Skin epidermis (tissue), 12 donors: ENCODE results near the gene DNAI4.
"Not testable (repeated sequence)": the region's sequence is repeated elsewhere in the genome, so short reads cannot be mapped to it uniquely, and the experiment has no call there.

Experiments
- H3K27ac ChIP-seq, 21 experiments: fragments of 200-600 bp; sonication (generic) in 11 of 21; one replicate each; pipeline ENCODE4 v1.5.0; 2020; ENCODE audit warnings: mild to moderate bottlenecking in 3 of 21, inconsistent platforms in 2 of 21, moderate library complexity in 2 of 21
- H3K4me3 ChIP-seq, 7 experiments: fragments of 200-600 bp; sonication (generic) in 2 of 7; one replicate each; pipeline ENCODE4 v1.5.0; 2020; ENCODE audit warnings: inconsistent platforms in 2 of 7, mild to moderate bottlenecking in 2 of 7, moderate library complexity in 1 of 7

Gene DNAI4

GRCh38 chr1:66924756-66925557, at the start of gene DNAI4, which contains the start of gene MIER1:
DNAI4 (minus strand) TSS chr1:66924856; CDS start chr1:66924831, 25 bp downstream.
MIER1 (plus strand) TSS chr1:66924990; CDS start chr1:66925029, 39 bp downstream.
- H3K27ac ChIP-seq, result peak within 1 kb of the TSS; percentile 74 to 95 (median 92)
- peak within 1 kb of the TSS; percentile 56 to 88 (median 76) for H3K4me3 ChIP-seq

- no peak overlapping the region for H3K27ac ChIP-seq
- no peak overlapping the region for H3K4me3 ChIP-seq
These were observed 43.9 kb upstream of the DNAI4 start for GRCh38 chr1:66968574-66968973.

GRCh38 chr1:66966188-66966873, 41.7 kb upstream of the DNAI4 start:
- H3K27ac ChIP-seq, H3K4me3 ChIP-seq: not testable (repeated sequence)

- Histone ChIP-seq H3K27ac (no peak overlapping the region), H3K4me3 (no peak overlapping the region)
These were observed 33.3 kb upstream of the DNAI4 start for GRCh38 chr1:66957938-66958337.

- Histone ChIP-seq H3K4me3 (no peak overlapping the region), H3K27ac (no peak overlapping the region)
These were observed 29.6 kb upstream of the DNAI4 start for GRCh38 chr1:66954208-66954607.

GRCh38 chr1:66951513-66951912, 26.9 kb upstream of the DNAI4 start:
- H3K4me3 ChIP-seq, result no peak overlapping the region
- H3K27ac ChIP-seq, result no peak overlapping the region

- no peak overlapping the region for H3K27ac ChIP-seq
- no peak overlapping the region for H3K4me3 ChIP-seq
These were observed 22.6 kb upstream of the DNAI4 start for GRCh38 chr1:66947267-66947666.

GRCh38 chr1:66945316-66945715, 20.7 kb upstream of the DNAI4 start:
- H3K27ac ChIP-seq, result no peak overlapping the region

GRCh38 chr1:66944330-66945274, 19.9 kb upstream of the DNAI4 start:
- Histone ChIP-seq H3K4me3 (no peak overlapping the region), H3K27ac (peak overlapping the region in 5 of 21 experiments; percentile 18 to 60 (median 51))

More at GRCh38 chr1:66945316-66945715, 20.7 kb upstream of the DNAI4 start:
- no peak overlapping the region for H3K4me3 ChIP-seq

GRCh38 chr1:66943361-66943969, 18.8 kb upstream of the DNAI4 start:
- Histone ChIP-seq H3K4me3 (no peak overlapping the region), H3K27ac (peak overlapping the region in 3 of 21 experiments; percentile 1 to 51 (median 35))

- H3K27ac ChIP-seq, result no peak overlapping the region
- no peak overlapping the region for H3K4me3 ChIP-seq
These were observed 16.3 kb upstream of the DNAI4 start for GRCh38 chr1:66940981-66941380.

- H3K27ac ChIP-seq, result no peak overlapping the region
These were observed 14.0 kb upstream of the DNAI4 start for GRCh38 chr1:66938613-66939012.

GRCh38 chr1:66937529-66938234, 13.0 kb upstream of the DNAI4 start:
- Histone ChIP-seq H3K27ac (no peak overlapping the region), H3K4me3 (no peak overlapping the region)

More at GRCh38 chr1:66938613-66939012, 14.0 kb upstream of the DNAI4 start:
- no peak overlapping the region for H3K4me3 ChIP-seq

- peak overlapping the region in 8 of 21 experiments; percentile 0 to 68 (median 14) for H3K27ac ChIP-seq
- peak overlapping the region in 3 of 7 experiments; percentile 5 to 25 (median 14) for H3K4me3 ChIP-seq
These were observed 9.4 kb upstream of the DNAI4 start for GRCh38 chr1:66933887-66934700.

GRCh38 chr1:66932291-66932690, 7.6 kb upstream of the DNAI4 start:
- peak overlapping the region in 3 of 7 experiments; percentile 61 to 93 (median 65) for H3K4me3 ChIP-seq
- H3K27ac ChIP-seq, result peak overlapping the region in 4 of 21 experiments; percentile 9 to 97 (median 59)

- H3K27ac ChIP-seq, result peak overlapping the region in 19 of 21 experiments; percentile 7 to 98 (median 95)
These were observed 6.9 kb upstream of the DNAI4 start for GRCh38 chr1:66931590-66931989.

GRCh38 chr1:66930823-66931174, 6.1 kb upstream of the DNAI4 start:
- Histone ChIP-seq H3K4me3 (peak overlapping the region; percentile 61 to 93 (median 76)), H3K27ac (peak overlapping the region; percentile 85 to 98 (median 95))

More at GRCh38 chr1:66931590-66931989, 6.9 kb upstream of the DNAI4 start:
- H3K4me3 ChIP-seq, result peak overlapping the region; percentile 61 to 93 (median 76)
